HEK293T (cell line): Measurements from ENCODE around the gene CELF4.

Source experiments
- CTBP1 ChIP-seq: fragments of 450-650 bp; IDR thresholded peaks from 2 replicates; pipeline ENCODE4 v1.6.1; 2016; ENCODE audit warnings: borderline replicate concordance
- L3MBTL2 ChIP-seq: fragments of 450-650 bp; conservative IDR thresholded peaks from 2 replicates; pipeline ENCODE4 v1.6.1; 2016; ENCODE audit warnings: mild to moderate bottlenecking
- TARDBP ChIP-seq: fragments of 450-650 bp; IDR thresholded peaks from 2 replicates; pipeline ENCODE4 v1.6.1; 2016

DNA sequence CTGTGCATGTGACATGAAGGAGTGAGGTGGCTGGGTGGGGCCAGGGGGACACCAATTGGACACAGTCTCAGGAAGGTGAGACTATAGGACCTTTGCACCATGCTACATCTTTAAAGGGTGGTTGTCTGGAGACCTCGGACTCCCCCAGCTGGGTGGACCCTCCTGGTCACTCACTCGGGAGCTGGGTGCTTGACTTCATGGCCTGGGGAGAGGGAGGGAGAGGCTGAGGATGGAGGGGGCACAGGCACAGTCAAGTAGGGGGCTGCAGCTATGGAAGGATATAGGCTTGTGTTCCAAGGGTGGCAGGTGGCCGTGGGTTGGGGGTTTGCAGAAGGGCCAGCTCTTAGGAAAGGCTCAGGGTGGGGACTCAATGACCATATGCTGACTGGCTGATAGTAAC, 7.1 kb upstream of the CELF4 start:
- no peak for TF ChIP-seq CTBP1
- TF ChIP-seq TARDBP, result no peak
- TF ChIP-seq L3MBTL2, result no peak
